Caco-2 (cell line): Measurements from ENCODE around the gene LCN12. TPM values are rescaled to one million over a fixed set of nuclear protein-coding genes. Genes with fewer than 3 reads are reported as not detected.
A peak's percentile ranks its signal among the peaks of the same experiment; 100 is the strongest.

Experiments
- BruUV-seq: library from RNA; stranded (reverse); fragments of 400-500 nt; replicated peaks from 2 replicates; lab custom pipeline; 2021; lab: Mats Ljungman, UMichigan
- CTCF ChIA-PET: fragments of 300-600 bp; sonication (Branson Sonifier 250); formaldehyde crosslinking; loops from one replicate; lab custom pipeline; 2022; ENCODE audit warnings: antibody characterized with exemption; lab: Charles Lee
- POLR2A ChIA-PET: fragments of 300-600 bp; sonication (Branson Sonifier 250); formaldehyde crosslinking; loops from one replicate; lab custom pipeline; 2022; ENCODE audit warnings: antibody characterized with exemption; lab: Charles Lee
- DNase-seq, 2 experiments: peaks; one replicate each; pipeline versions ENCODE4 v3.0.0 to v3.0.0-alpha.2; 2020 to 2022
- H3K27me3 ChIP-seq: replicated peaks from 2 replicates; pipeline ENCODE4 v1.6.0; 2011; ENCODE audit warnings: low read length; ENCODE audit not compliant: control insufficient read depth, insufficient read depth
- H3K36me3 ChIP-seq: 2 replicates; pipeline ENCODE4 v1.5.1; 2011; ENCODE audit warnings: low read length; ENCODE audit not compliant: control insufficient read depth, insufficient read depth
- H3K4me1 ChIP-seq: fragments of 250-450 bp; sonication (Bioruptor Pico); 2 replicates; pipeline ENCODE4 v1.5.1; 2020; ENCODE audit warnings: mild to moderate bottlenecking
- H3K4me3 ChIP-seq: 2 replicates; pipeline ENCODE4 v1.5.1; 2011; ENCODE audit warnings: low read depth, mild to moderate bottlenecking, control low read depth, low read length
- H3K9me3 ChIP-seq: fragments of 250-450 bp; sonication (Bioruptor Pico); 2 replicates; pipeline ENCODE4 v1.5.1; 2020; ENCODE audit warnings: mild to moderate bottlenecking, moderate library complexity
- H3K27ac Mint-ChIP-seq: one replicate; pipeline ENCODE4 v1.8.0; 2022; ENCODE audit warnings: mixed read lengths; ENCODE audit not compliant: unreplicated experiment
- H3K27me3 Mint-ChIP-seq: one replicate; pipeline ENCODE4 v1.8.0; 2022; ENCODE audit warnings: mixed read lengths; ENCODE audit not compliant: insufficient read depth, unreplicated experiment
- H3K36me3 Mint-ChIP-seq: one replicate; pipeline ENCODE4 v1.8.0; 2022; ENCODE audit warnings: mild to moderate bottlenecking, mixed read lengths; ENCODE audit not compliant: insufficient read depth, unreplicated experiment
- H3K4me1 Mint-ChIP-seq: one replicate; pipeline ENCODE4 v1.8.0; 2022; ENCODE audit warnings: low read depth, mixed read lengths; ENCODE audit not compliant: unreplicated experiment
- H3K4me3 Mint-ChIP-seq: one replicate; pipeline ENCODE4 v1.8.0; 2022; ENCODE audit warnings: mild to moderate bottlenecking, moderate library complexity, mixed read lengths; ENCODE audit not compliant: unreplicated experiment
- H3K9me3 Mint-ChIP-seq: one replicate; pipeline ENCODE4 v1.8.0; 2022; ENCODE audit warnings: mixed read lengths; ENCODE audit not compliant: unreplicated experiment
- CTCF ChIP-seq, 2 experiments: fragments of 200-600 bp in 1 of 2; IDR thresholded peaks; 1 replicate in 1 of 2; 2 replicates in 1 of 2; pipeline versions ENCODE4 v1.5.1 to v1.8.0; 2011 to 2022; ENCODE audit warnings: antibody characterized with exemption in 1 of 2, control low read depth in 1 of 2, inconsistent platforms in 1 of 2, low read depth in 1 of 2, low read length in 1 of 2, mild to moderate bottlenecking in 1 of 2, moderate library complexity in 1 of 2; ENCODE audit not compliant: insufficient read depth in 1 of 2, severe bottlenecking in 1 of 2, unreplicated experiment in 1 of 2
- intact Hi-C: fragments of 100-400 bp; cut with micrococcal nuclease; formaldehyde crosslinking; loops from one replicate; pipeline ENCODE4 v1.10.0; 2022; ENCODE audit not compliant: unreplicated experiment
- total RNA-seq: library from RNA; stranded (reverse); gene quantifications from 2 replicates; pipeline ENCODE4 v1.2.3, GENCODE V29; 2022

Gene LCN12
- total RNA-seq, 1 experiment from 2014 or later: 20.0 TPM

GRCh38 chr9:136963751-136964150 lies 11.7 kb downstream of the LCN12 start:
- H3K4me3 Mint-ChIP-seq: no peak overlapping the region
- peaks cover 11% of the 10 kb centered on the region for H3K36me3 Mint-ChIP-seq
- ChIA-PET POLR2A (no interaction called here), CTCF (no interaction called here)
- Histone ChIP-seq H3K36me3 (no peaks in the 10 kb centered on the region), H3K4me1 (peaks cover 18% of the 10 kb centered on the region), H3K9me3 (no peaks in the 10 kb centered on the region), H3K27me3 (no peaks in the 10 kb centered on the region), H3K4me3 (no peak overlapping the region)
- no peak for DNase-seq
- BruUV-seq: no TSS peak
- H3K27me3 Mint-ChIP-seq: no peaks in the 10 kb centered on the region
- H3K4me1 Mint-ChIP-seq: no peaks in the 10 kb centered on the region
- no peak for TF ChIP-seq CTCF (IDR thresholded peaks at IDR 0.05; ENCODE audit: insufficient read depth in 1 of 2, low read depth in 1 of 2, low read length in 1 of 2, severe bottlenecking in 1 of 2, unreplicated experiment in 1 of 2)
- H3K9me3 Mint-ChIP-seq: no peaks in the 10 kb centered on the region
- intact Hi-C loops: no loop called here
- H3K27ac Mint-ChIP-seq: no peak overlapping the region

- H3K9me3 ChIP-seq: no peaks in the 10 kb centered on the region
- H3K27me3 ChIP-seq: no peaks in the 10 kb centered on the region
- peak in 1 of 2 experiments; percentile 78 for DNase-seq
- TF ChIP-seq CTCF (IDR thresholded peaks at IDR 0.05; ENCODE audit: insufficient read depth in 1 of 2, low read depth in 1 of 2, low read length in 1 of 2, severe bottlenecking in 1 of 2, unreplicated experiment in 1 of 2): no peak
- intact Hi-C loops: no loop called here
- Mint-ChIP-seq H3K9me3 (no peaks in the 10 kb centered on the region), H3K27me3 (no peaks in the 10 kb centered on the region), H3K4me1 (no peaks in the 10 kb centered on the region), H3K27ac (no peak overlapping the region), H3K4me3 (no peak overlapping the region), H3K36me3 (peaks cover 11% of the 10 kb centered on the region)
- no peaks in the 10 kb centered on the region for H3K36me3 ChIP-seq
- H3K4me3 ChIP-seq: no peak overlapping the region
- ChIA-PET CTCF (no interaction called here), POLR2A (no interaction called here)
- no TSS peak for BruUV-seq
- peaks cover 18% of the 10 kb centered on the region for H3K4me1 ChIP-seq
These were observed 12.2 kb downstream of the LCN12 start for GRCh38 chr9:136964171-136964689.

- Histone ChIP-seq H3K9me3 (no peaks in the 10 kb centered on the region), H3K4me1 (peaks cover 18% of the 10 kb centered on the region), H3K4me3 (no peak overlapping the region), H3K36me3 (no peaks in the 10 kb centered on the region), H3K27me3 (no peaks in the 10 kb centered on the region)
- TF ChIP-seq CTCF (IDR thresholded peaks at IDR 0.05; ENCODE audit: insufficient read depth in 1 of 2, low read depth in 1 of 2, low read length in 1 of 2, severe bottlenecking in 1 of 2, unreplicated experiment in 1 of 2): no peak
- Mint-ChIP-seq H3K9me3 (no peaks in the 10 kb centered on the region), H3K27ac (no peak overlapping the region), H3K4me3 (no peak overlapping the region), H3K27me3 (no peaks in the 10 kb centered on the region), H3K36me3 (peaks cover 11% of the 10 kb centered on the region), H3K4me1 (no peaks in the 10 kb centered on the region)
- POLR2A ChIA-PET: no interaction called here
- no peak for DNase-seq
- CTCF ChIA-PET: interaction anchor here (0.7 kb wide), 1 partner anchor 86 kb away, joined by 4 read pairs; no protein-coding TSS in a partner anchor
- intact Hi-C loops: no loop called here
- BruUV-seq: no TSS peak
These were observed 12.9 kb downstream of the LCN12 start for GRCh38 chr9:136964833-136965422.
